ENCODE data around the gene DAAM2.

DNA sequence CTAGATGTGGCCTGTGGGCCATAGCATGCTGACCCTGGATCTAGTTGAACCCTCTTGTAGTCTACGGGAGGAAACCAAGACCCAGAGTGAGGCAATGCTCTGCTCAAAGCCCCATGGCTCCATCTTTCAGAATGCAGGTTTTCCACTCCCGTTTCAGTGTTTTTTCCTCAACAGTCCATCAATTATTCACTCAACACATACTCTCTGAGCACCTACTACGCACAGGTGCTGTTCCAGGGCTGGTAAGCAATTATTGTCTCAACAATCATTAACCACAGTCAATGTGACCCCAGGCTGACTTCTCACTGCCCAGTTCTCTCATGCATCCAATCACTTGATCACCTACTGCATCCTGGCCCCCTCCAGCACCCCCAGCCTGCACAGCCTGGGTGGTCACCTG lies 122.1 kb downstream of the DAAM2 start:
- TF ChIP-seq, protein P1, sequence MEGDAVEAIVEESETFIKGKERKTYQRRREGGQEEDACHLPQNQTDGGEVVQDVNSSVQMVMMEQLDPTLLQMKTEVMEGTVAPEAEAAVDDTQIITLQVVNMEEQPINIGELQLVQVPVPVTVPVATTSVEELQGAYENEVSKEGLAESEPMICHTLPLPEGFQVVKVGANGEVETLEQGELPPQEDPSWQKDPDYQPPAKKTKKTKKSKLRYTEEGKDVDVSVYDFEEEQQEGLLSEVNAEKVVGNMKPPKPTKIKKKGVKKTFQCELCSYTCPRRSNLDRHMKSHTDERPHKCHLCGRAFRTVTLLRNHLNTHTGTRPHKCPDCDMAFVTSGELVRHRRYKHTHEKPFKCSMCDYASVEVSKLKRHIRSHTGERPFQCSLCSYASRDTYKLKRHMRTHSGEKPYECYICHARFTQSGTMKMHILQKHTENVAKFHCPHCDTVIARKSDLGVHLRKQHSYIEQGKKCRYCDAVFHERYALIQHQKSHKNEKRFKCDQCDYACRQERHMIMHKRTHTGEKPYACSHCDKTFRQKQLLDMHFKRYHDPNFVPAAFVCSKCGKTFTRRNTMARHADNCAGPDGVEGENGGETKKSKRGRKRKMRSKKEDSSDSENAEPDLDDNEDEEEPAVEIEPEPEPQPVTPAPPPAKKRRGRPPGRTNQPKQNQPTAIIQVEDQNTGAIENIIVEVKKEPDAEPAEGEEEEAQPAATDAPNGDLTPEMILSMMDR (IDR thresholded peaks at IDR 0.05 in 4 of 5, conservative IDR thresholded peaks at IDR 0.05 in 1 of 5) = no peak
- no peak for TF ChIP-seq POLR2A (IDR thresholded peaks at IDR 0.05)

Data from gastrocnemius medialis (tissue), 4 donors.